Measurements from ENCODE around the gene PASK. TPM values are rescaled to one million over a fixed set of nuclear protein-coding genes. Genes with fewer than 3 reads are reported as not detected.
A peak's percentile ranks its signal among the peaks of the same experiment; 100 is the strongest.
"Not testable (repeated sequence)": the region's sequence is repeated elsewhere in the genome, so short reads cannot be mapped to it uniquely, and the experiment has no call there.

Gene PASK
- 87.5 and 92.0 TPM in 2 replicates for total RNA-seq

DNA sequence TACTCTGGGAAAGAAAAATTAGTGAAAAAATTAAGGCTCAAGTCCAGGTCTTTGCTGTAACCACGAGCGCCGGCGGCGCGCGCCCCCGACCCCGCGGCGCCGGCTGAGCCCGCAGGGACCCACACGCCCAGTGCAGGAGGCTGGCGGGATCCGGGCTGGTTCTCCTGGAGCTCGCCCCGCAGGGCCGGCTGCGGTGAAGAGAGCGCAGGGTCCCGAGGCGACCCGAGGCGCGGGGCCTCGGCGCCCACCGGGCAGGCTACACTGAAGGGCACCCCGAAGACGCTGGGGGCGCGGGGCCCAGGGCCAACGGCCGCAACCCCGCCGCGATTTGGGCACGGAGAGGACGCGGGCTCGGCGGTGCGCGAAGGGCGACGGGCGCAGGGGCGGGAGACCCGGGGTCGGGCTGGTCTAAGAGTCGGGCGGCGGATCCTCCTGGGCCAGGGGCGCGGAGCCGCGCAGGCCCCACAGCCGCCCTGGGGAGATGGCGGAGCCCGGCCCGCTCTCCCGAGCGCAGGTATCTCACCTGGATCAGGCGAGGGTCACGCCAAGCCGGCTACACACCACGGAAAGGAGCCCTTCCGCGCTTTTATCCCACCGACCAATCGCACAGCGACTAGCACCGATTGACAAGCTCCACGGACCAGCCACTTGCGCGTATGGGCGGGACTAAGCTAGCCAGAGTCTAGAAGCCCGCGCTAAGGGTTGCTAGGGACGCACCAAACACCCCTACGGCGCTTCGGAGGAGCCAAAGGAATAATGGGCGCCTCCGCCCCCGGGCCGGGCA is at the start of gene PASK:
Gene PASK, minus strand, starts transcription at position 582 of the 784 bp plus-strand sequence. CDS start 6,440 bp downstream, outside the sequence.
- peak; percentile 98 for DNase-seq
- no peaks in the 10 kb centered on the region for H3K27me3 Mint-ChIP-seq
- peak within 1 kb of the TSS; percentile 97 for H3K27ac Mint-ChIP-seq
- intact Hi-C loops (cut with micrococcal nuclease) = loop anchor here (1.0 to 5.0 kb wide), 3 partner anchors 22 to 582 kb away; partner anchors contain the start of genes HDLBP, RNPEPL1 and SEPTIN2
- H3K4me1 Mint-ChIP-seq = peaks cover 46% of the 10 kb centered on the region
- H3K4me3 Mint-ChIP-seq = peak within 1 kb of the TSS; percentile 96
- no peaks in the 10 kb centered on the region for H3K9me3 Mint-ChIP-seq
- peaks cover 11% of the 10 kb centered on the region for H3K36me3 Mint-ChIP-seq (ENCODE audit: low read depth)

DNA sequence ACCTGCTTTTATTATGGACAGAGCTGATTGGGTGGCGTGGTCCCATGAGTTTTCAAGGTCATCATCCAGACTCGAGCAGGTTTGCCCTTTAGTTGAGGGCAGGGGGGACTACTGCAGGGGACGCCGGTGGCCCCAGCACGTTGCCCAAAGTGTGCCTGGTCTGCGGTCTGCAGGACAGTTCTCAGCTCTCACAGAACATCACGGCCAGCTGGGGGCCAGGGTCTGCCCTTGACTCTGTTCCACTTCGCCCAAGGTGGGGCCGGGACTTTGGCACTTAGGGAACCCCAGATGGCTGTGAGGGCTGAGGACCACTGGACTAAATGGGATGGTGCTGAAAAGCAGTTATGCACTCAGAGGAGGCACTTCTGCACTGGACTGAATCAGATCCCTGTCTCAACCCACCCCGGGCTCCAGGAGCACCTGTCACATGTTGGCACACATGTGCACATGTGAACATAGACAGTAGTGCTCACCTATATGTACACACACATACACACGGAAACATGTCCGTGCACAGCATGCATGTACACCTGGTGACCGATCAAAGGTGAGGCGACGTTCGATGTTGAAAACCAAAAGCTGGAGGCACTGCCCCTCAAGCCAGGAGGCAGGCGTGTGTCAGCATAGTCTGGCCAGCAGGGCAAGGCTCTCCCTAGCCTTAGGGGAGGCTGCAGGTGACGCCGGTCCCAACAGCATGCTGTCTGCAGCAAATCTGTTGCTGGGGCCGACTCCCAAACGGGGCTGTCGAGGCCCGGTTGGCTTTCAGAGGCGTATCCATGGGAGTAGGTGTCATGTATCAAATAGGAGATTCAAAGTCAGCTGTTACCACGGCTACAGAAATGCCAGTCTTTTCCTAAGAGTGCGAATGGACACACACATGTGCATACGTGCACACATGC is 49.4 kb upstream of the PASK start:
- H3K27me3 Mint-ChIP-seq = no peaks in the 10 kb centered on the region
- no peak for DNase-seq
- no peaks in the 10 kb centered on the region for H3K4me1 Mint-ChIP-seq
- no peak overlapping the region for H3K27ac Mint-ChIP-seq
- H3K9me3 Mint-ChIP-seq = no peaks in the 10 kb centered on the region
- no peaks in the 10 kb centered on the region for H3K36me3 Mint-ChIP-seq (ENCODE audit: low read depth)
- intact Hi-C loops (cut with micrococcal nuclease) = no loop called here
- H3K4me3 Mint-ChIP-seq = no peak overlapping the region

DNA sequence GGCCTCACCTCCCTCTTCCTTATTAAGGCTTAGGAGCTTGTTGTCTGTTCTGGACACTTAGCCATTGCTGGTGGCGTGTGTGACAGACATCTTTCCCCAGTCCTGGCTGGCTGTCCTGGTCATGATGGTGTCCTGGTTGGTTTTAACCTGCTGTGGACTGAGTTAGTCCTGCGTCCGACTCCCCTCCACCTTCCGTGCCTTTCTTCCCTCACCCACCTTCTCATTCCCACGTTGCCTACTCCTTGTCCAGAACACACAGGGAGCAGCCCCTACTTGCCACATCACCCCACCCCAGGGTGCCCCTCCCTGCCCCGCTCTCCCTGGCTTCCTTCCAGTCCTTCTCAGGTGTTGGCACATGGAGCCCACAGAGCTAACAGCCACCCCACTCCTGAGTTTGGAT is 48.7 kb upstream of the PASK start:
- Mint-ChIP-seq H3K9me3 (no peaks in the 10 kb centered on the region), H3K36me3 (ENCODE audit: low read depth) (no peaks in the 10 kb centered on the region), H3K4me1 (no peaks in the 10 kb centered on the region), H3K4me3 (no peak overlapping the region), H3K27ac (no peak overlapping the region), H3K27me3 (no peaks in the 10 kb centered on the region)
- DNase-seq = no peak
- intact Hi-C loops (cut with micrococcal nuclease) = no loop called here

DNA sequence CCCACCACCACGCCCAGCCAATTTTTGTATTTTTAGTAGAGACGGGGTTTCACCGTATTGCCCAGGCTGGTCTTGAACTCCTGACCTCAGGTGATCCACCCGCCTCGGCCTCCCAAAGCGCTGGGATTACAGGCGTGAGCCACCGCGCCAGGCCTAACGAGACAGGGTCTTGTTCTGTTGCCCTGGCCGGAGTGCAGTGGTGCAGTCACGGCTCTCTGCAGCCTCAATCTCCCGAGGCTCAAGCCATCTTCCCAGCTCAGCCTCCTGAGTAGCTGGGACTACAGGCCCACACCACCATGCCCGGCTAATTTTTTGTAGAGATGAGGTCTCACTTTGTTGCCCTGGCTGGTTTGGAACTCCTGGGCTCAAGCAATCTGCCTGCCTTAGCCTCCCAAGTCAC is 48.0 kb upstream of the PASK start:
- not testable (repeated sequence) for H3K27ac Mint-ChIP-seq

DNA sequence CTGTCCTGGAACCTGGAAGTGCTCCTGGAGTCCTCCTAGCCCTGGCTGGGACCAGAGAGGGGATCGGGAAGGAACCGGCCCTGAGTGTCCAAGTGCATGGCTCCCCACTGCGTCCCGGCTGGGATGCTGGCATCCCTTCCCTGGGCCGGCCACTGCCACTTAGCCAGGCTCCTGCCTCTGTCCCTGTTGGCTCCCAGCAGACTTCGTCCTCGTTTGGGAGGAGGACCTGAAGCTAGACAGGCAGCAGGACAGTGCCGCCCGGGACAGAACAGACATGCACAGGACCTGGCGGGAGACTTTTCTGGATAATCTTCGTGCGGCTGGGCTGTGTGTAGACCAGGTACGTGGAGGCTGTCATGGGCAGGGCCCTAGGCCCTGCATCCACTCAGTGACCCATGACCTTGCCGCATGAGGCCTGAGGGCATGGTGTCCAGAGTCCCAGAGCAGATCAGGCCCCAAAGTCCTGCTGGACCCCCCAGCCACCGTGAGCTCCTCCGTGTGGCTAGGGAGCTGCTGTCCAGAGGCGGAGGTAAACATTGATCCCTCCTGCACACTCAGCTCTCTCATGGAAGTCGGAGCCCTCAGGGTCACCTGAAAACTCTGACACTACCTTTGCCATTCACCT is 46.3 kb upstream of the PASK start:
- H3K4me3 Mint-ChIP-seq = no peak overlapping the region
- no peaks in the 10 kb centered on the region for H3K36me3 Mint-ChIP-seq (ENCODE audit: low read depth)
- no peaks in the 10 kb centered on the region for H3K9me3 Mint-ChIP-seq
- no peak for DNase-seq
- H3K27ac Mint-ChIP-seq = no peak overlapping the region
- H3K4me1 Mint-ChIP-seq = no peaks in the 10 kb centered on the region
- no peaks in the 10 kb centered on the region for H3K27me3 Mint-ChIP-seq
- intact Hi-C loops (cut with micrococcal nuclease) = no loop called here

More for the DNA sequence above, 48.0 kb upstream of the PASK start:
- H3K27me3 Mint-ChIP-seq; intact Hi-C loops (cut with micrococcal nuclease); H3K9me3 Mint-ChIP-seq; H3K36me3 Mint-ChIP-seq (ENCODE audit: low read depth); H3K4me1 Mint-ChIP-seq; DNase-seq; H3K4me3 Mint-ChIP-seq: not testable (repeated sequence)

DNA sequence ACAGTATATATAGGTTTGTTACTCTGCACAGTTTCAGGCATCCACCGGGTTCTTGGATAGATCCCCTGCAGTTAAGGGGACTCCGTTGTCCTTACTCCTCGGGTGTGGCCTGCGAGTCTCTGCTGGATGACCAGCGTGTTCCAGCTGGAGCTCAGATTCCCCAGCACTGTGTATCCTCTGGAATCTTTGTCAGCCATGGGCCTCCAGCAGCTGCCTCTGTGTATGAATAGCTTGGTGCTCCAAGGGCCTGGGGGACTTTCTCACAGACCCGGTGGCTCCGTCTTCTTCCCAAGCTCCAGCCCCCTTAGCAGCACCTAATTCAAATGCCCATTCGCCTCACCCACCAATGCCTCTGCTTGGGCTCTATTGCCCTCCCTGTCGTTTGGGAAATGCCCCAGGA is 45.5 kb upstream of the PASK start:
- no peaks in the 10 kb centered on the region for H3K4me1 Mint-ChIP-seq
- no peak overlapping the region for H3K27ac Mint-ChIP-seq
- no peaks in the 10 kb centered on the region for H3K36me3 Mint-ChIP-seq (ENCODE audit: low read depth)
- intact Hi-C loops (cut with micrococcal nuclease) = no loop called here
- DNase-seq = no peak
- H3K9me3 Mint-ChIP-seq = no peaks in the 10 kb centered on the region
- no peak overlapping the region for H3K4me3 Mint-ChIP-seq
- no peaks in the 10 kb centered on the region for H3K27me3 Mint-ChIP-seq

DNA sequence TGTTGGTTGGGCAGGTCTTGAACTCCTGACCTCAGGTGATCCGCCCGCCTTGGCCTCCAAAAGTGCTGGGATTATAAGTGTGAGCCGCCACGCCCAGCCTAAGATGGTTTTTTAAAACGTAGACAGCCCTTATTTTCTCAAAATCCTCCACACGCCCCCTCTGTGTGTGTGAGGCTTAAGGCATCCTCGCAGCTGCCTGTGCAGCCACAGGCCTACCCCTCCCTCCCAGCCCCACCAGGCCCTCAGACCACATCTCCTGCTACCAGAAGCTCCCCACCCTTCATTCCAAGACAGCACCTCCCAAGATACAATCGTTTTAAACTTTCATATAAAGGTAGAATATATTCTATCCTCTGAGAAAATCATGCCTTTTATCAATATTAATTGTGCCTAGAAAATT is 44.0 kb upstream of the PASK start:
- no peaks in the 10 kb centered on the region for H3K27me3 Mint-ChIP-seq
- DNase-seq = no peak
- no peaks in the 10 kb centered on the region for H3K36me3 Mint-ChIP-seq (ENCODE audit: low read depth)
- H3K27ac Mint-ChIP-seq = no peak overlapping the region
- no peaks in the 10 kb centered on the region for H3K4me1 Mint-ChIP-seq
- intact Hi-C loops (cut with micrococcal nuclease) = no loop called here
- H3K4me3 Mint-ChIP-seq = no peak overlapping the region
- H3K9me3 Mint-ChIP-seq = no peaks in the 10 kb centered on the region

DNA sequence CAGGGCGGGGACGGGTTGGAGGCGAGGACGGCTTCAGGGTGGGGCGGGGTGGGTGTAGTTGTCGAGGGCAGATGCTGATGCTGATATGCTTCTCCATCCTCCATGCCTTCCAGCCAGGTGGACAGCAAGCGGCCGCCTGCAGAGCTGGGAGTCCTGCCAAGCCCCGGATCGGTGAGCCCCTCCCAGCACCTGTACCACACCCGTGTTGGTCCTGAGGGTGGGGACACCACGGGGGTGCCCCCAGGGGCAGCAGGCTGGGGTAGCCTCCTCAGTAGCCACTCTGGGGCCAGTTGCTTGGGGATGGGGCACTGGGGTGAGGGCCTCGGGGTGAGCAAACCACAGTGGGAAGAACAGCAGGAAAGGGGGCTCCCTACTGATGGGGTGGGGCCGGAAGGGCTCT is 41.8 kb upstream of the PASK start:
- no peaks in the 10 kb centered on the region for H3K27me3 Mint-ChIP-seq
- H3K36me3 Mint-ChIP-seq (ENCODE audit: low read depth) = no peaks in the 10 kb centered on the region
- DNase-seq = no peak
- H3K27ac Mint-ChIP-seq = no peak overlapping the region
- H3K4me3 Mint-ChIP-seq = no peak overlapping the region
- no peaks in the 10 kb centered on the region for H3K9me3 Mint-ChIP-seq
- intact Hi-C loops (cut with micrococcal nuclease) = no loop called here
- H3K4me1 Mint-ChIP-seq = no peaks in the 10 kb centered on the region

DNA sequence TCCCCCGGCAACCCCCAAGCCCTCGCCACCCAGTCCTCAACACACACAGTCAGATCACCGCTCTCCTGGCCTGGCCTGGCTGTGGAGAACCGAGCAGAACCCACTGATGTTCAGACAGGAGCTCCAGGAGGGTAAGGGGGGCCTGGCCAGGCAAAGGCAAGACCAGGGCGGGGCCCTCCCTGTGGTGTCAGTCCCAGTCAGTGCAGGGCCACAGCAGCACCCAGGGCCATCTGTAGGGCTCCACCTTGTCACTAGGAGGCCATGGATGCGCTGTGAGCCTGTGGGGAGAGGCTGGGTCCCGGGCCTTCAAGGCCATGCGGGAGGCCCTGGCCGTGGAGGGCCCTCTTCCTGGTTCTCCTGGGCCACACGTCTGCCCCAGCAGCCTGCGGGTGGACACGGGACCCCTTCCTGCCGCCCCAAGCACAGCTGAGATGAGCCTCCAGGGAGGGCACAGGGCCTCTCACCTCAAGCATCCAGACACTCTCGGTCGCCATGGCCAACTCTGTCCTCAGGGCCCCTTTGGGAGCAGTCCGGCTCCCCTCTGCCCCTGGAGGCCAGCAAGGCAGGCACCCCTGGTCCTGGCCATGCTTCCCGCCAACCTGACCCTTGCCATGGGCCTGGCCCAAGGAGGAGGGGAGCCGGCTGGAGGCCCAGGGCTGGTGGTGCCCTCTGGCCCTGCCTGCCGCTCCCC is 41.2 kb upstream of the PASK start:
- Mint-ChIP-seq H3K27me3 (no peaks in the 10 kb centered on the region), H3K9me3 (no peaks in the 10 kb centered on the region), H3K4me3 (no peak overlapping the region), H3K4me1 (no peaks in the 10 kb centered on the region), H3K27ac (no peak overlapping the region), H3K36me3 (ENCODE audit: low read depth) (no peaks in the 10 kb centered on the region)
- intact Hi-C loops (cut with micrococcal nuclease) = no loop called here
- no peak for DNase-seq

DNA sequence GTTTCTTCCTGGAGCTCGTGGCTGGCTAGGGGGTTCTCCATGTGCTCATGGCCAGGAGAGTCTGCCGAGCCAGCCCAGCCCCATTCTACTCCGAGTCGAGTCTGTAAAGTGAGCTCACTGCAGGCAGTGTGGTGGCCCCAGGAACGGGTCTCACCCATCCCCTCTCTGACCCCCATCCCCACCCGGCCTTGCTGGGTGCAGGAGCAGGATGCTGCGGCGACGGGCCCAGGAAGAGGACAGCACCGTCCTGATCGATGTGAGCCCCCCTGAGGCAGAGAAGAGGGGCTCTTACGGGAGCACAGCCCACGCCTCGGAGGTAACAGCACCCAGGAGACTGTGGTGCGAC is 40.6 kb upstream of the PASK start:
- no peaks in the 10 kb centered on the region for H3K9me3 Mint-ChIP-seq
- no peak for DNase-seq
- H3K4me3 Mint-ChIP-seq = no peak overlapping the region
- no peaks in the 10 kb centered on the region for H3K36me3 Mint-ChIP-seq (ENCODE audit: low read depth)
- intact Hi-C loops (cut with micrococcal nuclease) = no loop called here
- no peak overlapping the region for H3K27ac Mint-ChIP-seq
- H3K4me1 Mint-ChIP-seq = no peaks in the 10 kb centered on the region
- H3K27me3 Mint-ChIP-seq = no peaks in the 10 kb centered on the region

DNA sequence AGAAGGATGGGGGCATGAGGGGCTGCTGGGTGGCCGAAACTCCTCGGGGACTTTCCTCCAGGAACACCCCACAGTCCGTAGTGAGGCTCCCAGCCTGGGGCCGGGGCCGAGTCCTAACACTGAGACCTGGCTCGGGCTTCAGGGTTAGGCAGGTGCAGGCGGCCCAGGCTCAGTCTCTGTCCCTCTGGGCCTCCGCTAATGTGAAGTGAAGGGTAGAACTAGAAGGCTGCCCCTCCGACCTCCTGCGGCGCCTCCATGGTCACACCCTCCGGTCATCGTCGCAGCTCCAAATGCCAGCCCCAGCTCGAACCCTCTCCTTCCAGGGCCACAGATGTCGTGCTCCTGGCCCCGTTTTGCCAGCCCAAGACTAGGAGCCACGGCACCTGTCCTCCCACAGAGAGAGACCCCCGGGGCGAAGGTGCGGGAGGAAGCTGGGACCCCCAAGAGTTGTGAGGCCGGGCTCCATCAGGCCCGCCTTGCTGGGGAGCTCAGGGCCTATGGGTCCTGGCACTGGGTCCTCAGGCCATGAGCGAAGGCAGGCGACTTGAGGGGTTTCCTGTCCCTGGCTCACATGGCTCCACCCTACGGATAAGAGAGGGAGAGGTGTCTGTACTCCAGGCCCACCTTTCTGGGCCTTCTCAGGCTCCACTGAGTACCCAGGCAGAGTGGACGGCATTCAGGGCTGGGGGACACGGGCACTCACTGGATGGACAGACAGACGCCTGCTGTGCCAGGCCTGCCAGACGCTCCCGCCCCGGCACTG is 40.0 kb upstream of the PASK start:
- H3K9me3 Mint-ChIP-seq = no peaks in the 10 kb centered on the region
- no peaks in the 10 kb centered on the region for H3K36me3 Mint-ChIP-seq (ENCODE audit: low read depth)
- DNase-seq = no peak
- H3K4me3 Mint-ChIP-seq = no peak overlapping the region
- no peak overlapping the region for H3K27ac Mint-ChIP-seq
- H3K4me1 Mint-ChIP-seq = no peaks in the 10 kb centered on the region
- intact Hi-C loops (cut with micrococcal nuclease) = no loop called here
- no peaks in the 10 kb centered on the region for H3K27me3 Mint-ChIP-seq

DNA sequence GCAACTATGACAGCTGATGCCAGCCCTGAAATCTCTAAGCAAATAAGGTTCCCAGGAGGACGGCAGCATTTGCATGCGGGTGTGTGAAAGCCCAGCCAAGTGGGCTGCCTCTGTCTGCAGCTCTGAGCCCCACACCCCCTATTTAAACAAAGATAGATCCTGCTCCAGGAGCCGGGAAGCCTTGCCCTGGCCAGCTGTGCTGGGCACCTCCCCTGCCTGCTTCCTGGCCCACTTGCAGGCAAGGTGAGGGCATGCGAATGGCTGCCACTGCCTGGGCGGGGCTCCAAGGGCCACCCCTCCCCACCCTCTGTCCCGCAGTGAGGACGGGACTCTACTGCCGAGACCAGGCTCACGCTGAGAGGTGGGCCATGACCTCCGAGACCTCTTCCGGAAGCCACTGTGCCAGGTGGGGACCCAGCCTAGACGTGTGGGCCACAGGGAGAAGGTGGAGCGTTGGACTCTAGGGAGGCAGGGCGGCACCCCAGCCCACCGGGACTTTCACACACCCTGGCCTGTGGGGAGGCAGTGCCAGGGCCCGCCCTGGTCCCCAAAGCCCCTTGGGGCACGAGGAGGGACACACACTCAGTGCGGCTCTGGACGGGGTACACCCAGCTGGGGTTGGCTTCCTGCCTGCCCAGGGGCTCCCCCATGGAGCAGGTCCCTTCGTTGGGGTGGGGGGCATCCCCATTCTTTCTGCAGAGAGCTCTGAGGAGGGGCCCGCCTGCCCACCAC is 39.3 kb upstream of the PASK start, which contains the start of gene ANO7:
Gene ANO7, plus strand, starts transcription at position 317 of the 732 bp plus-strand sequence. CDS start 1,387 bp downstream, outside the sequence.
- Mint-ChIP-seq H3K36me3 (ENCODE audit: low read depth) (no peaks in the 10 kb centered on the region), H3K4me1 (no peaks in the 10 kb centered on the region), H3K9me3 (no peaks in the 10 kb centered on the region), H3K27me3 (no peaks in the 10 kb centered on the region), H3K27ac (no peak within 1 kb of the TSS), H3K4me3 (no peak within 1 kb of the TSS)
- no peak for DNase-seq
- intact Hi-C loops (cut with micrococcal nuclease) = no loop called here

DNA sequence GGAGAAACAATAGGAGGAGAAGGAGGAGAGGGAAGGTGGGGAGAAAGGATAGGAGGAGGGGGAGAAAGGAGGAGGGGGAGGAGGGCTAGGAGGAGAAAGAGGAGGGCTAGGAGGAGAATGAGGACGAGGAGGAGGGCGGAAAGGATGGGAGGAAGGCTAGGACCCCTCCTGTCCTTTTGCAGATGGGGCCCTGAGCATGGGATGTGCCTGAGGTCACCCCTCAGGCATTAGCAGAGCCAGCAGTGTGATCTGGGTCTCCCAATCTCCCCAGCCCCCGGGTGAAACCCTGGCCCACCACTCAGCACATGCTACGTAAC is 38.6 kb upstream of the PASK start:
- Mint-ChIP-seq H3K4me1 (no peaks in the 10 kb centered on the region), H3K27me3 (no peaks in the 10 kb centered on the region), H3K4me3 (no peak overlapping the region), H3K9me3 (no peaks in the 10 kb centered on the region), H3K36me3 (ENCODE audit: low read depth) (no peaks in the 10 kb centered on the region), H3K27ac (no peak overlapping the region)
- no peak for DNase-seq
- intact Hi-C loops (cut with micrococcal nuclease) = no loop called here

Measured in activated CD4-positive, alpha-beta T cell treated with anti-CD3 and anti-CD28 coated beads, Interleukin-2, amount 10 ng/mL, durations not matched to agents 24 days and 14 days (primary cell).